HEK293 (cell line): ENCODE data around the gene TRMT61A.

Experiments used
- BCL11A ChIP-seq: fragments of 450-650 bp; formaldehyde crosslinking; IDR thresholded peaks from 2 replicates; pipeline ENCODE4 v1.5.1; 2016; ENCODE audit warnings: low read depth, missing biosample characterization, missing genetic modification characterization
- FEZF1 ChIP-seq: fragments of 450-650 bp; formaldehyde crosslinking; IDR thresholded peaks from 2 replicates; pipeline ENCODE4 v1.5.1; 2016; ENCODE audit warnings: missing biosample characterization, missing genetic modification characterization
- IKZF3 ChIP-seq: fragments of 450-650 bp; IDR thresholded peaks from 2 replicates; pipeline ENCODE4 v1.5.0; 2018; ENCODE audit warnings: missing biosample characterization, mild to moderate bottlenecking, missing genetic modification characterization, moderate library complexity
- KLF8 ChIP-seq: fragments of 450-650 bp; formaldehyde crosslinking; IDR thresholded peaks from 2 replicates; pipeline ENCODE4 v1.5.1; 2016; ENCODE audit warnings: missing biosample characterization, missing genetic modification characterization
- OSR2 ChIP-seq: fragments of 450-650 bp; formaldehyde crosslinking; IDR thresholded peaks from 2 replicates; pipeline ENCODE4 v1.5.1; 2016; ENCODE audit warnings: missing biosample characterization, missing genetic modification characterization
- RBAK ChIP-seq: fragments of 450-650 bp; formaldehyde crosslinking; IDR thresholded peaks from 2 replicates; pipeline ENCODE4 v1.5.1; 2016; ENCODE audit warnings: missing biosample characterization, missing genetic modification characterization
- WT1 ChIP-seq: fragments of 450-650 bp; formaldehyde crosslinking; IDR thresholded peaks from 2 replicates; pipeline ENCODE4 v1.5.1; 2016; ENCODE audit warnings: missing biosample characterization, missing genetic modification characterization
- ZEB2 ChIP-seq: fragments of 450-650 bp; formaldehyde crosslinking; IDR thresholded peaks from 2 replicates; pipeline ENCODE4 v1.5.1; 2016; ENCODE audit warnings: missing biosample characterization, missing genetic modification characterization
- ZIC2 ChIP-seq: fragments of 450-650 bp; formaldehyde crosslinking; IDR thresholded peaks from 2 replicates; pipeline ENCODE4 v1.5.1; 2016; ENCODE audit warnings: missing biosample characterization, missing genetic modification characterization
- ZNF132 ChIP-seq: fragments of 450-650 bp; formaldehyde crosslinking; IDR thresholded peaks from 2 replicates; pipeline ENCODE4 v1.5.1; 2017; ENCODE audit warnings: missing biosample characterization, missing genetic modification characterization, borderline replicate concordance
- ZNF146 ChIP-seq: fragments of 450-650 bp; formaldehyde crosslinking; IDR thresholded peaks from 2 replicates; pipeline ENCODE4 v1.5.1; 2016; ENCODE audit warnings: missing biosample characterization, missing genetic modification characterization
- ZNF2 ChIP-seq: fragments of 450-650 bp; formaldehyde crosslinking; IDR thresholded peaks from 2 replicates; pipeline ENCODE4 v1.5.1; 2016; ENCODE audit warnings: missing biosample characterization, missing genetic modification characterization
- ZNF311 ChIP-seq: fragments of 450-650 bp; formaldehyde crosslinking; IDR thresholded peaks from 2 replicates; pipeline ENCODE4 v1.5.1; 2017; ENCODE audit warnings: missing biosample characterization, missing genetic modification characterization, borderline replicate concordance
- ZNF354C ChIP-seq: fragments of 450-650 bp; formaldehyde crosslinking; IDR thresholded peaks from 2 replicates; pipeline ENCODE4 v1.5.1; 2016; ENCODE audit warnings: missing biosample characterization, missing genetic modification characterization, low read depth, borderline replicate concordance
- ZNF366 ChIP-seq: fragments of 450-650 bp; formaldehyde crosslinking; conservative IDR thresholded peaks from 2 replicates; pipeline ENCODE4 v1.5.1; 2016; ENCODE audit warnings: missing biosample characterization, missing genetic modification characterization
- ZNF48 ChIP-seq: fragments of 450-650 bp; formaldehyde crosslinking; IDR thresholded peaks from 2 replicates; pipeline ENCODE4 v1.5.1; 2016; ENCODE audit warnings: missing biosample characterization, missing genetic modification characterization
- ZNF560 ChIP-seq: fragments of 450-650 bp; formaldehyde crosslinking; IDR thresholded peaks from 2 replicates; pipeline ENCODE4 v1.5.1; 2017; ENCODE audit warnings: missing biosample characterization, missing genetic modification characterization, borderline replicate concordance
- ZNF596 ChIP-seq: fragments of 450-650 bp; IDR thresholded peaks from 2 replicates; pipeline ENCODE4 v1.5.0; 2018; ENCODE audit warnings: missing biosample characterization, mild to moderate bottlenecking, missing genetic modification characterization, moderate library complexity
- ZNF610 ChIP-seq: fragments of 450-650 bp; formaldehyde crosslinking; IDR thresholded peaks from 2 replicates; pipeline ENCODE4 v1.5.1; 2016; ENCODE audit warnings: missing biosample characterization, missing genetic modification characterization, borderline replicate concordance
- ZNF654 ChIP-seq: fragments of 450-650 bp; formaldehyde crosslinking; IDR thresholded peaks from 2 replicates; pipeline ENCODE4 v1.5.1; 2016; ENCODE audit warnings: low read depth, missing biosample characterization, missing genetic modification characterization
- TF ChIP-seq, protein P1 (sequence below): fragments of 450-650 bp; formaldehyde crosslinking; IDR thresholded peaks from 2 replicates; pipeline ENCODE4 v1.5.1; 2016; ENCODE audit warnings: missing biosample characterization, missing genetic modification characterization
- TF ChIP-seq, protein P2 (sequence below): fragments of 450-650 bp; formaldehyde crosslinking; IDR thresholded peaks from 2 replicates; pipeline ENCODE4 v1.5.1; 2017; ENCODE audit warnings: missing biosample characterization, missing genetic modification characterization
- TF ChIP-seq, protein P3 (sequence below): fragments of 450-650 bp; formaldehyde crosslinking; IDR thresholded peaks from 2 replicates; pipeline ENCODE4 v1.5.1; 2016; ENCODE audit warnings: missing biosample characterization, missing genetic modification characterization
- TF ChIP-seq, protein P4 (sequence below): fragments of 450-650 bp; formaldehyde crosslinking; IDR thresholded peaks from 2 replicates; pipeline ENCODE4 v1.5.1; 2016; ENCODE audit warnings: missing biosample characterization, missing genetic modification characterization
- TF ChIP-seq, protein P5 (sequence below): fragments of 450-650 bp; formaldehyde crosslinking; IDR thresholded peaks from 2 replicates; pipeline ENCODE4 v1.5.1; 2016; ENCODE audit warnings: missing biosample characterization, missing genetic modification characterization
- TF ChIP-seq, protein P6 (sequence below): fragments of 450-650 bp; formaldehyde crosslinking; IDR thresholded peaks from 2 replicates; pipeline ENCODE4 v1.5.1; 2016; ENCODE audit warnings: missing biosample characterization, missing genetic modification characterization
- TF ChIP-seq, protein P7 (sequence below): fragments of 450-650 bp; formaldehyde crosslinking; IDR thresholded peaks from 2 replicates; pipeline ENCODE4 v1.5.1; 2016; ENCODE audit warnings: missing biosample characterization, missing genetic modification characterization
- TF ChIP-seq, protein P8 (sequence below): sonication (generic); formaldehyde crosslinking; IDR thresholded peaks from 2 replicates; pipeline ENCODE4 v1.8.1; 2022; ENCODE audit warnings: mild to moderate bottlenecking, moderate library complexity, missing genetic modification reagents

TRMT61A gene

DNA sequence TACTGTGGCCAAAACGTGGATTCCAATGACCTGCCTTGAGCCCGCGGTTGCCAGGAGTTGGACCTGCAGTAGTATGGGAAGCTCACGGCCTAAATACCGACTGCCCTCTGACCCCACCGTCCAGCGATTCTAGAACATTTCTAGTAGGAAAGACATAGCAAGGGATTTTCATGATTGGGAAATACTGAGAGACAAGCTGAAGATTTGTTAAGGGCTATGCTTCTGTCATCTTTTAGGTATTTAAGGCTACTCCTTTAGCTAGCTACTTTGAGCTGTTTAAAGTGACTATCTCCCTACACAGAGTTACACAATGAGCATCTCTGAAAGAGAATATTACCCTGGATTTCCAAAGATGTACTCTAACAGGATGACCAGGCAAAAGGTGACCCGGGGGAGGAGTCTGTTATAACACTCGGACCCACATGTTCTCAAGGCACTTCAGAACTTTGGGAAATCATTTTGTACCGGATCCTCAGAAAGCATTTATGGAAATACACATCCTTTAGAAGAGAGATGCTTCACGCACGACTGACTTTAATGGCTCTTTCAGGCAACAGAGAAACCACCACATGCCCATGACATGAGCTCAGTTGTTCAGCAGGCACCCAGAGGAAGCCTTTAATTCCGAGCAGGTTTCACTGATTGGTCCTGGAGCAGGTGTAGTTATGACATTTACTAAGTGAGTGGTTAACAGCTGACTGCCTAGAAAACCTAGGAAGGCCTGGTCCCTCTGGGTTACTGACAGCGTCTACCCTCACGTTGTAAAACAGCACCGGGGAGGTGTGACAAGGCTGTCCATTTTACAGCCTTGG is 29.3 kb downstream of the TRMT61A start (continued):
- TF ChIP-seq ZNF132 (tag by site-specific recombination) (no peak), KLF8 (tag by site-specific recombination) (peak; percentile 88), ZNF366 (tag by site-specific recombination) (peak; percentile 98), ZNF610 (peak; percentile 18; the same call in 1 of the 2 replicates), ZNF354C (tag by site-specific recombination) (no peak), ZNF560 (tag by site-specific recombination) (no peak), RBAK (tag by site-specific recombination) (no peak), FEZF1 (tag by site-specific recombination) (peak; percentile 85), ZNF146 (tag by site-specific recombination) (no peak), ZNF654 (no peak), ZIC2 (tag by site-specific recombination) (no peak), IKZF3 (tag by site-specific recombination) (peak; percentile 68), OSR2 (peak; percentile 93), ZNF48 (no peak), ZNF311 (tag by site-specific recombination) (no peak), ZNF2 (no peak), ZNF596 (peak; percentile 21; the same call in 1 of the 2 replicates), ZEB2 (tag by site-specific recombination) (peak; percentile 88), BCL11A (tag by site-specific recombination) (peak; percentile 69; the same call in 1 of the 2 replicates), WT1 (tag by site-specific recombination) (peak; percentile 65; the same call in 1 of the 2 replicates)
- TF ChIP-seq, protein P1, sequence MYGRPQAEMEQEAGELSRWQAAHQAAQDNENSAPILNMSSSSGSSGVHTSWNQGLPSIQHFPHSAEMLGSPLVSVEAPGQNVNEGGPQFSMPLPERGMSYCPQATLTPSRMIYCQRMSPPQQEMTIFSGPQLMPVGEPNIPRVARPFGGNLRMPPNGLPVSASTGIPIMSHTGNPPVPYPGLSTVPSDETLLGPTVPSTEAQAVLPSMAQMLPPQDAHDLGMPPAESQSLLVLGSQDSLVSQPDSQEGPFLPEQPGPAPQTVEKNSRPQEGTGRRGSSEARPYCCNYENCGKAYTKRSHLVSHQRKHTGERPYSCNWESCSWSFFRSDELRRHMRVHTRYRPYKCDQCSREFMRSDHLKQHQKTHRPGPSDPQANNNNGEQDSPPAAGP (tag by site-specific recombination): 0 out of 2 replicates have a peak, but pooled peaks have one; percentile 61
- TF ChIP-seq, protein P2, sequence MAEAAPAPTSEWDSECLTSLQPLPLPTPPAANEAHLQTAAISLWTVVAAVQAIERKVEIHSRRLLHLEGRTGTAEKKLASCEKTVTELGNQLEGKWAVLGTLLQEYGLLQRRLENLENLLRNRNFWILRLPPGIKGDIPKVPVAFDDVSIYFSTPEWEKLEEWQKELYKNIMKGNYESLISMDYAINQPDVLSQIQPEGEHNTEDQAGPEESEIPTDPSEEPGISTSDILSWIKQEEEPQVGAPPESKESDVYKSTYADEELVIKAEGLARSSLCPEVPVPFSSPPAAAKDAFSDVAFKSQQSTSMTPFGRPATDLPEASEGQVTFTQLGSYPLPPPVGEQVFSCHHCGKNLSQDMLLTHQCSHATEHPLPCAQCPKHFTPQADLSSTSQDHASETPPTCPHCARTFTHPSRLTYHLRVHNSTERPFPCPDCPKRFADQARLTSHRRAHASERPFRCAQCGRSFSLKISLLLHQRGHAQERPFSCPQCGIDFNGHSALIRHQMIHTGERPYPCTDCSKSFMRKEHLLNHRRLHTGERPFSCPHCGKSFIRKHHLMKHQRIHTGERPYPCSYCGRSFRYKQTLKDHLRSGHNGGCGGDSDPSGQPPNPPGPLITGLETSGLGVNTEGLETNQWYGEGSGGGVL (tag by site-specific recombination): peak; percentile 44; the same call in 1 of the 2 replicates
- TF ChIP-seq, protein P3, sequence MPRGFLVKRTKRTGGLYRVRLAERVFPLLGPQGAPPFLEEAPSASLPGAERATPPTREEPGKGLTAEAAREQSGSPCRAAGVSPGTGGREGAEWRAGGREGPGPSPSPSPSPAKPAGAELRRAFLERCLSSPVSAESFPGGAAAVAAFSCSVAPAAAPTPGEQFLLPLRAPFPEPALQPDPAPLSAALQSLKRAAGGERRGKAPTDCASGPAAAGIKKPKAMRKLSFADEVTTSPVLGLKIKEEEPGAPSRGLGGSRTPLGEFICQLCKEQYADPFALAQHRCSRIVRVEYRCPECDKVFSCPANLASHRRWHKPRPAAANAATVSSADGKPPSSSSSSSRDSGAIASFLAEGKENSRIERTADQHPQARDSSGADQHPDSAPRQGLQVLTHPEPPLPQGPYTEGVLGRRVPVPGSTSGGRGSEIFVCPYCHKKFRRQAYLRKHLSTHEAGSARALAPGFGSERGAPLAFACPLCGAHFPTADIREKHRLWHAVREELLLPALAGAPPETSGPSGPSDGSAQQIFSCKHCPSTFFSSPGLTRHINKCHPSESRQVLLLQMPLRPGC: peak; percentile 66; the same call in 1 of the 2 replicates
- TF ChIP-seq, protein P4, sequence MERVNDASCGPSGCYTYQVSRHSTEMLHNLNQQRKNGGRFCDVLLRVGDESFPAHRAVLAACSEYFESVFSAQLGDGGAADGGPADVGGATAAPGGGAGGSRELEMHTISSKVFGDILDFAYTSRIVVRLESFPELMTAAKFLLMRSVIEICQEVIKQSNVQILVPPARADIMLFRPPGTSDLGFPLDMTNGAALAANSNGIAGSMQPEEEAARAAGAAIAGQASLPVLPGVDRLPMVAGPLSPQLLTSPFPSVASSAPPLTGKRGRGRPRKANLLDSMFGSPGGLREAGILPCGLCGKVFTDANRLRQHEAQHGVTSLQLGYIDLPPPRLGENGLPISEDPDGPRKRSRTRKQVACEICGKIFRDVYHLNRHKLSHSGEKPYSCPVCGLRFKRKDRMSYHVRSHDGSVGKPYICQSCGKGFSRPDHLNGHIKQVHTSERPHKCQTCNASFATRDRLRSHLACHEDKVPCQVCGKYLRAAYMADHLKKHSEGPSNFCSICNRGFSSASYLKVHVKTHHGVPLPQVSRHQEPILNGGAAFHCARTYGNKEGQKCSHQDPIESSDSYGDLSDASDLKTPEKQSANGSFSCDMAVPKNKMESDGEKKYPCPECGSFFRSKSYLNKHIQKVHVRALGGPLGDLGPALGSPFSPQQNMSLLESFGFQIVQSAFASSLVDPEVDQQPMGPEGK (tag by site-specific recombination): peak; percentile 62; the same call in 1 of the 2 replicates
- TF ChIP-seq, protein P5, sequence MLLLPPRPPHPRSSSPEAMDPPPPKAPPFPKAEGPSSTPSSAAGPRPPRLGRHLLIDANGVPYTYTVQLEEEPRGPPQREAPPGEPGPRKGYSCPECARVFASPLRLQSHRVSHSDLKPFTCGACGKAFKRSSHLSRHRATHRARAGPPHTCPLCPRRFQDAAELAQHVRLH (tag by site-specific recombination): peak; percentile 69; the same call in 1 of the 2 replicates
- TF ChIP-seq, protein P6, sequence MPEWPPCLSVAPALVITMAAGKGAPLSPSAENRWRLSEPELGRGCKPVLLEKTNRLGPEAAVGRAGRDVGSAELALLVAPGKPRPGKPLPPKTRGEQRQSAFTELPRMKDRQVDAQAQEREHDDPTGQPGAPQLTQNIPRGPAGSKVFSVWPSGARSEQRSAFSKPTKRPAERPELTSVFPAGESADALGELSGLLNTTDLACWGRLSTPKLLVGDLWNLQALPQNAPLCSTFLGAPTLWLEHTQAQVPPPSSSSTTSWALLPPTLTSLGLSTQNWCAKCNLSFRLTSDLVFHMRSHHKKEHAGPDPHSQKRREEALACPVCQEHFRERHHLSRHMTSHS (tag by site-specific recombination): no peak
- TF ChIP-seq, protein P7, sequence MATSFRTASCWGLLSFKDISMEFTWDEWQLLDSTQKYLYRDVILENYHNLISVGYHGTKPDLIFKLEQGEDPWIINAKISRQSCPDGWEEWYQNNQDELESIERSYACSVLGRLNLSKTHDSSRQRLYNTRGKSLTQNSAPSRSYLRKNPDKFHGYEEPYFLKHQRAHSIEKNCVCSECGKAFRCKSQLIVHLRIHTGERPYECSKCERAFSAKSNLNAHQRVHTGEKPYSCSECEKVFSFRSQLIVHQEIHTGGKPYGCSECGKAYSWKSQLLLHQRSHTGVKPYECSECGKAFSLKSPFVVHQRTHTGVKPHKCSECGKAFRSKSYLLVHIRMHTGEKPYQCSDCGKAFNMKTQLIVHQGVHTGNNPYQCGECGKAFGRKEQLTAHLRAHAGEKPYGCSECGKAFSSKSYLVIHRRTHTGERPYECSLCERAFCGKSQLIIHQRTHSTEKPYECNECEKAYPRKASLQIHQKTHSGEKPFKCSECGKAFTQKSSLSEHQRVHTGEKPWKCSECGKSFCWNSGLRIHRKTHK (tag by site-specific recombination): no peak
- TF ChIP-seq, protein P8, sequence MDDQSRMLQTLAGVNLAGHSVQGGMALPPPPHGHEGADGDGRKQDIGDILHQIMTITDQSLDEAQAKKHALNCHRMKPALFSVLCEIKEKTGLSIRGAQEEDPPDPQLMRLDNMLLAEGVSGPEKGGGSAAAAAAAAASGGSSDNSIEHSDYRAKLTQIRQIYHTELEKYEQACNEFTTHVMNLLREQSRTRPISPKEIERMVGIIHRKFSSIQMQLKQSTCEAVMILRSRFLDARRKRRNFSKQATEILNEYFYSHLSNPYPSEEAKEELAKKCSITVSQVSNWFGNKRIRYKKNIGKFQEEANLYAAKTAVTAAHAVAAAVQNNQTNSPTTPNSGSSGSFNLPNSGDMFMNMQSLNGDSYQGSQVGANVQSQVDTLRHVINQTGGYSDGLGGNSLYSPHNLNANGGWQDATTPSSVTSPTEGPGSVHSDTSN (CRISPR knock-in tag): no peak
